GM08714 (cell line): ENCODE data around the gene GTPBP6.
A peak's percentile ranks its signal among the peaks of the same experiment; 100 is the strongest.

Source experiments
- H3K4me3 ChIP-seq: fragments of 200-500 bp; sonication (Bioruptor generic); 2 replicates; pipeline ENCODE4 v1.5.1; 2014; ENCODE audit warnings: mild to moderate bottlenecking, low read length, inconsistent platforms
- ZNF274 ChIP-seq: IDR thresholded peaks from 2 replicates; pipeline ENCODE4 v1.6.1; 2012; ENCODE audit warnings: mild to moderate bottlenecking, low read depth, low read length

GTPBP6 gene

DNA sequence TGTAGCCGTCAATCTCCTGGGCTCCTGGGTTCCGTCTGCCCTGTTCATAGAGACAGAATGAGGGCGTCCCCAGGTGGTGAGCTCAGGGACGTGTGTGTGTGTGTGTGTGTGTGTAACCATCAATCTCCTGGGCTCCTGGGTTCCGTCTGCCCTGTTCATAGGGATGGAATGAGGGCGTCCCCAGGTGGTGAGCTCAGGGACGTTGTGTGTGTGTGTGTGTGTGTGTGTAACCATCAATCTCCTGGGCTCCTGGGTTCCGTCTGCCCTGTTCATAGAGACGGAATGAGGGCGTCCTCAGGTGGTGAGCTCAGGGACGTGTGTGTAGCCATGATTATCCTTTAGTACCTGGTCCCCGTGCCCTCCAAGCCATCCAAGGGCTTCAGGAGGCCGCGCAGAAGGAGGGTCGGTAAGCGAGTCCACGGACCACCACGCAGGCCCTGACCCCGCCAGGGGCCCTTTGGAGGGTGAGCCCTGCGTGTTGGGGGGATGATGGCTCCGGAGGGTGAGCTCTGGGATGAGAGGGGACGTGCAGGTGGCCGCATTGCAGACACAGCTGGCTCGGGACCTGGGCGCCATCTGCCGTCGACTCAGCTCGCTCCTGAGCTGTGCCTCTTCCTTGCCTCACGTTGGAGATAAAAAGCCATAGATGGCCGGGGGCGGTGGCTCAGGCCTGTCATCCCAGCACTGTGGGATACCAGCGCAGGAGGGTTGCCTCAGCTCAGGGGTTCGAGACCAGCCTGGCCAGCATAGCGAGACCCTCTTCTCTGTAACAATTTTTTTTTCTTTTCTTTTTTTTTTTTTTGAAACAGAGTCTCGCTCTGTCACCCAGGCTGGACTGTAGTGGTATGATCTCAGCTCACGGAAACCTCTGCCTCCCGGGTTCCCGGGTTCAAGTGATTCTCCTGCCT is 5.4 kb upstream of the GTPBP6 start:
- no peak overlapping the region for H3K4me3 ChIP-seq
- no peak for TF ChIP-seq ZNF274

DNA sequence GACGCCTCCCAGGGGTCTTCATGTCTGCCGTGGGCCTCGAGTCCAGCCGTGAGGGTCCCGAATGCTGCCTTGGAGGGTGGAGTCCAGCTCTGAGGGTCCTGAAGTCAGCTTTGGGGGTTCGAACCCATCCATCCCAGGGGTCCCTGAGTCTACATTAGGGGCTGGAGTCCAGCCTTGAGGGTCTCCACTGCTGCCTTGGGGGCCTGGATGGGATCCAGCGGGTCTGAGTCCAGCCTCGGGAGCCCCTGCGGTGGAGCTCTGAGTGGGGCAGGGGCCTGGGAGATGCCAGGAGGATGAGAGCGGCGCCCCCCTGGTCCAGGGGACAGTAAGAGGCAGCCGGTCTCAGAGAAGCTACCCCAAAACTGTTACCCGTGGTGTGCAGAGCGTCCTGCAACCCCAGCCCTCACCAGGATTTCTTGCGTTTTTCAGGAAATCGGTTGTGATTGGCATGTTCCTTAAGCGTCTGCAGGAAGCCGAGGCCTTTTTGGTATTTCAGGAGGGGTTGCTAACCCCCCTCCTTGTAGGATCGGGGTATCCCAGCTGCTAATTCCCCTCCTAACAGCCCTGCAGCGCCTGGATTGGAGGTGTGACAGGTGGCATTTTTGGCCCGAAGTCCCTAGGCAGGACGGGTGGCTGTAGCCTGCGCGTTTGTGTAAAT is 1.7 kb upstream of the GTPBP6 start:
- peak overlapping the region; percentile 92 for H3K4me3 ChIP-seq
- TF ChIP-seq ZNF274: no peak

DNA sequence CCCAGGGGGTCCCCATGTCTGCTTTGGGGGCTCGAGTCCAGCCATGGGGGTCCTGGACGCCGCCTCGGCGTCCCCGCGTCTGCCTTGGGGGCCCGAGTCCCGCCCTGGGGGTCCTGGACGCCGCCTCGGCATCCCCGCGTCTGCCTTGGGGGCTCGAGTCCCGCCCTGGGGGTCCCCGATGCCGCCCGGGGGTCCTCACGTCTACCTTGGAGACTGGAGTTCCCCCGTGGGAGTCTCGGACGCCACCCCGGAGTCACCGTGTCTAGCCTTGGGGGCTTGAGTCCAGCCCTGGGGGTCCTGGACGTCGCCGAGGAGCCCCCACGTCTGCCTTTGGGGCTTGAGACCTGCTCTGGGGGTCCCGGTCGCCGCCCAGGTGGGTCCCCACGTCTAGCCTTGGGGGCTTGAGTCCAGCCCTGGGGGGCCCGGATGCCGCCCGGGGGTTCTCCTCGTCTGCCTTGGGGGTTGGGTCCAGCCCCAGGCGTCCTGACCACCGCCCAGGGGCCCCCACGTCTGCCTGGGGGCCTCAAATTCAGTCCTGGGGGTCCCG is 1.1 kb upstream of the GTPBP6 start:
- H3K4me3 ChIP-seq: peak overlapping the region; percentile 92
- no peak for TF ChIP-seq ZNF274

DNA sequence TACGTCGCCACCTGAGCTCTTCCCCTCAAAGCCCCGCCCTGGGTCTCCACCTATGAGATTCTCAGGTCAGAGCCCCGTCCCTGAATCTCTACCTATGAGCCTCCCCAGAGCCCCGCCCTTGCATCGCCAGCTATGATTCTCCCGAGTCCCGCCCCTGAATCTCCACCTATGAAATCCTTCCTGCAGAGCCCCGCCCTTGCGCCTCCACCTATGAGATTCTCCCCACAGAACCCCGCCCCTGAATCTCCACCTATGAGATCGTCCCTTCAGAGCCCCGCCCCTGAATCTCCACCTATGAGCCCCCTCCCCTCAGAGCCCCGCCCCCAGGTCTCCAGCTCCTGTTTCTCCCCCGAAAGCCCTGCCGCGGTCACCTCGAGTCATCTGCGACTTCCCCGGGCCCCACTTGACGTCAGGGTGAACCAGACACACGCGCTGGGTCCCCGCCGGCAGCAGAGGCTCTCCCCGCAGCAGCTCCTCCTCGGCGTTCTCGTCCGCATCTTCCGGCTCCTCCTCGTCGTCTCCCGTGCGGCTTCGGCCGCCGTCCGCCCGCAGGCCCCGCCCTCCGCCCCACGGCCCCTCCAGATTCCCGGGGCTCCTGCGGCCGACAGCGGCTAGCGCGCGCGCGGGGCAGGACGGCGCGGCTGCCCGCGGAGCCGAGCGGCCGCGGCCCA is 393 bp downstream of the GTPBP6 start:
- no peak for TF ChIP-seq ZNF274
- peak overlapping the region; percentile 73 for H3K4me3 ChIP-seq

DNA sequence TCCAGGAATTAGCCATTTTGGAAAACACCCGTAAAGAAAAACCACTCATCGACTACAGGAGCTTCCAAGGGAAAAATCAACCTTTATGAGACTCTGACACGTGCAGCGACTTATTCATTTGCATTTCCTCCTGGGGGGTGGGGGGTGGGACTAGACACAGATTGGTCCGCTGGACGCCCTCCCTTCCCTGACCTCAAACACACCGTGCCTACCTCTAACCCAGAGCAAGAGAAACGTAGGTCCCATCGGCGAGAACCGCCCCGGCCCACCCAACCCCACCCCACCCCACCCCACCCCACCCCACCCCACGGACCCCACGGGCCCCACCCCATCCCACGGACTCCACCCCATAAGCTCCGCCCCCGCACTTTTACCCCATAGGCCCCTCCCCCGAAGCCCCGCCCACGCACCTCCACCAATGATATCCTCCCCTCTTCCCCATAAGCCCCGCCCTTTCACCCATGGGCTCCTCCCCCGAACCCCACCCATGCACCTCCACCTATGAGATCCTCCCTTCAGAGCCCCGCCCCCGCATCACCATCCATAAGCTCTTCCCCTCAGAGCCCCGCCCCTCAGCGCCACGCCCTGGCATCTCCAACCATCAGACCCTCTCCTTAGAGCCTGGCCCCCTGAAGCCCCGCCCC is 1.1 kb downstream of the GTPBP6 start:
- no peak for TF ChIP-seq ZNF274
- H3K4me3 ChIP-seq: peak overlapping the region; percentile 47; the same call in 1 of the 2 replicates

DNA sequence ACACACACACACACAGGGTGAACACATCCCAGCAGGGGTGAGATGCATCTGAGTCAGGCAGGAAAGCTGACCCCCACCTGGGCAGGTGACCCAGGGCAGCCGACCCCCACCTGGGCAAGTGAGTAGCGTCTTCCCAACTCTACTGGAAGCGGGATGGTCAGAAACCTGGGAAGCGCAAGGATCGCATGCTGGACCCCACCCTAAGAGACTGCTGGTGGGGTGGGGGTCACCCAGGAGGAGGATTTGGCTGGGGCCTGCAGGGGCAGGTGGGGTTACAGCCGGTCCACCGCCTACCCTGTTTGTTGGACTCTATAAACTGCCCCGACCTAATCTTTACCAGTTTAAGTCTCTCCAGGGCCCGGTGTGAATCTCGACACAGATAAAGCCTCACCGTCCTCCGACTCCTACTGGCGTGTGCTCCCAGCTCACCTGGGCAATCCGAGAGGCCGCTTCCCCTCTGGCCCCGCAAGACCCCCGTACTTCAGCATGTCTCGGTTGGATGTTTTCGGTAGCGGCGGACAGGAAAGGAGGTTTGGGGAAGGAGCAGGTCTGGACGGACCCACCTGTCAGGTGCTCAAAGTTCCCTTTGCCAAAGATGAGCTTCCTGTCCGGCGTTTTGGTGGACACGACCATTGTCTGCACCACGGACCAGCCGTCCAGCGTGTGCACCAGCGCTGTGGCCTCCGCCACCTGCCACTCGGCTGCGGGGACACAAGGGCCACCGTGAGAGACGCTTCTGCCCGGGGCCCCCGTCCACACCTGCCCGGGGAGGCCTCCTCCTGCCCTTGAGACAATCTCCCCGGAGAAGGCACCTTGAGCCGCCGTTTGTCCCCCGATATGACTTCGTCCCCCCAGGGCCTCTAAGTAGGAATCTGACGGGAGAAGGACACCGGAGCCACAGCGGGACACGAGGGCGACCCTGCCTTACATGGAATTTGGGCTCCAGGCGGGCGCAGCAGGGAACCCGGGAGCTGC is 2.0 kb downstream of the GTPBP6 start:
- no peak overlapping the region for H3K4me3 ChIP-seq
- TF ChIP-seq ZNF274: no peak

DNA sequence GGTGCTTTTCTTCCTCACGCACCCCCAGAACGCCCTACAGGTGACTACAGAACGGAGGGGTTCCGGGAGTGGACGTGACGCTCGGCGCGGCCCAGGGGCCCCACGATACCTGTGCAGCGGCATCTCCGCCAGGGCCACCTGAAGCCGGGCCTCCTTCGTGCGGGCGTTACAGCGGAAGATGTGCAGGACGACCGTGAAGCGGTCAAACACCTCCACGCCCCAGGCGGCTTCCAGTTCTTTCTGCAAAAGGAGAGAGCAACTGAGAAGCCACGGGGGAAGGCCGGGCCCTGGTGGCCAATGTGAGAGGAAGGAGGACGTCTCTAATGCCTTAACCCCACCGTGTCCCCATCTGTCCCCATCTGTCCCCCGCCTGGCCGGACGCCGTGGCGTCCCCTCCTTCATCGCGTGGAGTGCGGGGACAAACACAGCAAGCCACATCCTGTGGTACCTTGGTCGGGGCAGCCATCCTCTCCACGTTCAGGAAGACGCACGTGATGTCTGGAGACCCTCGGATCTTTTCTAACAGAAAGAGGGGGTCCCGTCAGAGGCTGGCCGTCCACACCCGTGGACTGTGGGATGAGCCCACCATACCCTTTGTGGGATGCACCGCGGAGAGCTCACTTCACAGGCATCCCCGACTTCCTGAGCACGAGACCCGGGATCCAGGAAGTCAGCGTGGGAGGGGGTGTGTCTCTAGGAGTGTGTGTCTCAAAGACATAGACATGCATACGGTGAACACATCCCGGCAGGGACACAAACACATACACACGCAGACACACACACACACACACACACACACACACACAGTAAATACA is 3.6 kb downstream of the GTPBP6 start:
- TF ChIP-seq ZNF274: no peak
- no peak overlapping the region for H3K4me3 ChIP-seq

DNA sequence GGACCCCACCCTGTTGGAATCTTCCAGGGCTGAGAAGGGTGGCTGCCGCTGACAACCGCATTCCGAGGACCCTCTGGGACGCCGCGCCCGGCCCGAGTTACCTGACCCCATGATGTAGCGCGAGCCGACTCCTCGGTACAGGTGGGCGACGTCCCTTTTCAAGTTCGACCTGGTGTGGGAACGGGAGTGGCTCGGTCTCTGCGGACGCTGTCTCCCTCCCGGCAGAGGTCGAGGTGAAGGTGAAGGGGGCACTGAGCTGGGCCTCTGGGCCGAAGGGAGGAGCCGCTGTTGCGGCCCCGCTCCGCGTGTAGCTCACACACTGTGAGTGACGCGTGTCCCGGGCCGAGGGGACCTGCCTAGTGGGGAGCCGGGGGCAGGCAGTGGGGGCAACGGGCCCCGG is 4.5 kb downstream of the GTPBP6 start:
- H3K4me3 ChIP-seq: no peak overlapping the region
- TF ChIP-seq ZNF274: no peak

DNA sequence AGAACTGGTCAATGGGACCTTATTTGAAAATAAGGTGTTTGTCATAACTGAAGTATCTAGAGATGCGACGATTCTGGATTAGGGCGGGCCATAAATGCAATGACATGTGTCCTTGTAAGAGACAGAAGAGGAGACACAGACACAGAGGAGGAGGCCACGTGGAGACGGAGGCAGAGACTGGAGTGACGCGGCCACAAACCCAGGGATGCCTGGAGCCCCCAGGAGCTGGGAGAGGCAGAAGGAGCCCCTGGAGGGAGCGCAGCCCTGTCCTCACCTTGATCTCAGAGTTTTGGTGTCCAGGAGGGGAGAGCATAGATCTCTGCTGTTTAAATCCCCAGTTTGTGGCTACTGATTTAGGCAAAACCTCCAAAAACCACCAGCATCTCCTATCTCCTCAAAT is 5.0 kb downstream of the GTPBP6 start:
- no peak for TF ChIP-seq ZNF274
- H3K4me3 ChIP-seq: no peak overlapping the region

DNA sequence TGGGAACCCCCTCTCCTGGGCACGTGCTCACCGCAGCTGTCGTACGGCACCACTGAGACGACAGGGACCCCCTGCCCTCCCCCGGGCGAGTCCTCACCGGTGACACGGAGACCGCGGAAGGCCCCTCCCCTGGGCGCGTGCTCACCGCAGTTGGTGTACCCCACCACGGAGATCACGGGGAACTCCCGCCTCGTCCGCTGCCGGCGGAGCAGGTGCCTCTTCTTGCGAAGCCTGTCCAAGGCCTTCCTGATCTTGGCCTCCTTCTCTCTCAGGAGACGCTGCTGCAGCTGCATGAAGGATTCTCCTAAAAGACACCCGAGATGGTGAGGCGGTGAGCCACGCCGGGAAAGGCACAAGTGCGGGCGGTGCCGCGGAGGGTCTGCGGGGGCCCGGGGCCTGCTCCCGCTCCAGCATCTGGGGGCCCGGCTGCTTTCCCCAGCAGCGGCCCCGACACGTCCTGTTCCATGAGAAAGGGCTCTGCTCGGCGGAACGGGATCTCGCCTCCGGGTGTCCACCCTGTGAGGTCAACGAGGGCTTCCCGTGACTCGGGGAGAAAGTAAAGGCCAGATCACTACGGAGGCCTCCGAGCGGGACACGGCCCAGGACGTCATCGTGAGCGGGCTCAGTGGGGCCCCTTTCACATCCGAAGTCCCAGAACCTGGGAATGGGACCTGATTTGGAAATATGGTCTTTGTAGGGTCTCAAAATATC is 5.8 kb downstream of the GTPBP6 start:
- TF ChIP-seq ZNF274: no peak
- H3K4me3 ChIP-seq: no peak overlapping the region

DNA sequence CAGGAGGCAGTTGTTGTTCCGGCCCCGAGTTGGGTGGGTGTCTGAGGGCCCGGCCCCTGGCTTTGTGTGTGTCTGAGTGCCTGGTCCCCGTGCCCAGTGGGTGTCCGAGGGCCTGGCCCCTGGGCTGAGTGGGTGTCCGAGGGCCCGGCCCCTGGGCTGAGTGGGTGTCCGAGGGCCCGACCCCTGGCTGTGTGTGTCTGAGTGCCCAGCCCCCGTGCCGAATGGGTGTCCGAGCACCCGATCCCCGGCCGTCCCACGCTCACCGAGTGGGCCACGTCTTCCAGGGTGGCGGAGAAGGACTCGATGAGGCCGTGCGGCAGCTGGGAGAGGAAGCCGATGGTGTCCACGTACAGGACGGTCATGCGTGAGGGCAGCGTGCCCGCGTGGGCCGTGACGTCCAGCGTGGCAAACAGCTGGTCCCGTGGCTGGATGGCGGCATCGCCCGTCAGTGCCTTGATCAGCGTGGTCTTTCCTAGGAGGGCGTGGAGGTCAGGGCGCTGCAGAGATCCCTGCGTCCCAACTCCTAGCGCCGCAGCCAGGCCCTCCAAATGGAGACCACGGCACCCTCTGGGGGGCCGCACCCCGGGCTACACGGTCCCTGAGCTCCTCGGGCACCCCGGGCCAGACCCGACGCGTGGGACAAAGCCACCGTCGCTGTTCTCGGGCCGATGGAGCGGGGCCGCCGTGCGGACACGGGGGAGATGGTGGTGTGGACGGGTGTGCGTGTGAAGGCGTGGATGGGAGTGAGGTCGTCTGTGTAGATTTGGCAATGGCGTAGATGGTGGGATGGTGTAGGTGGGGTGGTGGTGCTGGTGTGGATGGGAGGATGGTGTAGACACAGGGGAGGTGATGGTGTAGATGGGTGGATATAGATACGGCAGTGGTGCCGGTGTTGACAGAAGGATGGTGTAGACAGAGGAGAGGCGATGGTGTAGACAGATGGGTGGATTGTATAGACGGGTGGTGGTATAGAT is 7.2 kb downstream of the GTPBP6 start:
- TF ChIP-seq ZNF274: no peak
- no peak overlapping the region for H3K4me3 ChIP-seq
